GM21423 (cell line): ENCODE data around the gene PTGES.

ENCODE experiments used
- ATAC-seq: cut with Tn5 transposase; IDR thresholded peaks from one replicate; pipeline ENCODE4 v1.9.1; 2021; ENCODE audit warnings: mild to moderate bottlenecking, moderate library complexity; ENCODE audit not compliant: unreplicated experiment

Gene PTGES

GRCh38 chr9:129696944-129697655, 55.7 kb downstream of the PTGES start:
- ATAC-seq, result no peak

- ATAC-seq, result no peak
These were observed 57.0 kb downstream of the PTGES start for GRCh38 chr9:129695870-129696269.

GRCh38 chr9:129694243-129694646, 58.6 kb downstream of the PTGES start:
- no peak for ATAC-seq

GRCh38 chr9:129693741-129694140, 59.1 kb downstream of the PTGES start:
- no peak for ATAC-seq

- no peak for ATAC-seq
These were observed 60.3 kb downstream of the PTGES start for GRCh38 chr9:129692534-129692933.
